GM19452 (cell line): ENCODE data around the gene EPB41L2.
A peak's percentile ranks its signal among the peaks of the same experiment; 100 is the strongest.
"Not testable (repeated sequence)": the region's sequence is repeated elsewhere in the genome, so short reads cannot be mapped to it uniquely, and the experiment has no call there.

Experiments
- ATAC-seq: cut with Tn5 transposase; IDR thresholded peaks from one replicate; pipeline ENCODE4 v1.9.1; 2021; ENCODE audit not compliant: unreplicated experiment

Gene EPB41L2

GRCh38 chr6:131063028-131063763 is at the start of gene EPB41L2:
TSS of gene EPB41L2 (minus strand) at chr6:131063245. CDS start at chr6:130956485, 106,760 bp downstream.
- ATAC-seq = peak; percentile 73

DNA sequence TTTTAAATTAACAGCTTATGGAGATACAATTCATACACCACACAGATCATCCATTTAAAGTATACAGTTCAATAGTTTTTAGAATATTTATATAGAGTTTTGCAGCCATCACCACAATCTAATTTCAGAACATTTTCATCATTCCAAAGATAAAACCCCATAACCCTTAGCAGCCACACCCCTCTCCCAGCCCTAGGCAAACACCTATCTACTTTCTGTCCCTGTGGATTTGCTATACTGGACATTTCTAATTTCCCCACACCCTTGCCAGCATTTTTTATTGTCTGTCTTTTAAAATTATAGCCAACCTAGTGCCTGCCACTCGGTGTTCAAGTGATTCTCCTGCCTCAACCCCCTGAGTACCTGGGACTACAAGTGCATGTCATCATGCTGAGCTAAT is 49.2 kb upstream of the EPB41L2 start:
- ATAC-seq = no peak

GRCh38 chr6:131107151-131107550 is 44.1 kb upstream of the EPB41L2 start:
- no peak for ATAC-seq

DNA sequence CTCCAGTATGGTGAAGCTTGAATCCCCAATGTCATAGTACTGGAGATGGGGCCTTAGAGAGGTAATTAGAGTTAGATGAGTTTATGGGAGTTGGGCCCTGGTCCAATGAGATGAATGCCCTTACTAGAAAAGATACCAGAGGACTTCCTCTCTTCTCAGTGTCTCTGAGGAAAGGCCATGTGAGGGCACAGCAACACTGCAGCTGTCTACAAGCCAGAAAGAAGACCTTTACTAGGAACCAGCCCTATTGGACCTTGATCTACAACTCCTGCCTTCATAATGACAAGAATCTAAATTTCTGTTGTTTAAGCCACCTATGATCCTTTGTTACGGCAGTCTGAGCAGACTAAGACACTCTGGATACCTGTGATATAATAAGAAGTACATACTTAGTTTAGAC is 40.9 kb upstream of the EPB41L2 start:
- ATAC-seq = no peak

DNA sequence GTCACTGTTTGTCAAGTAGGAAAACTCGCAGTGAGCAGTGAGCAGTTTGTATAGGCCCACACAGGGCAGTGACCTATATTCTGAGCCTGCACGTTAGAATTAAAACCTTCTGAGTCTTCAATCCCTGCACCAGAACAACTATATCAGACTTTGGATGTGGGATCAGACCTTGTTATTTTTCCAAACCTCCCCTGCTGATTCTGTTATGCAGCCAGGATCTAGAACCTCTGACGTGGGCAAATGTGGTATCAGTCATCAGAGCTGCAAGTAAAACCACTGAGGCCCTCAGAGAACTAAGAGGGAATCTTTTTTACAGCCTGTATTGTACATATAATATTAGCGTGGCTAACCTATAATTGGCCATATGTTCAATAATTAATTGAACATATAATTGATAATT is 40.3 kb upstream of the EPB41L2 start:
- no peak for ATAC-seq

- ATAC-seq = no peak
These were observed 39.1 kb upstream of the EPB41L2 start for GRCh38 chr6:131101911-131102680.

- no peak for ATAC-seq
These were observed 33.7 kb upstream of the EPB41L2 start for GRCh38 chr6:131096786-131097185.

- no peak for ATAC-seq
These were observed 30.3 kb upstream of the EPB41L2 start for GRCh38 chr6:131093334-131093733.

DNA sequence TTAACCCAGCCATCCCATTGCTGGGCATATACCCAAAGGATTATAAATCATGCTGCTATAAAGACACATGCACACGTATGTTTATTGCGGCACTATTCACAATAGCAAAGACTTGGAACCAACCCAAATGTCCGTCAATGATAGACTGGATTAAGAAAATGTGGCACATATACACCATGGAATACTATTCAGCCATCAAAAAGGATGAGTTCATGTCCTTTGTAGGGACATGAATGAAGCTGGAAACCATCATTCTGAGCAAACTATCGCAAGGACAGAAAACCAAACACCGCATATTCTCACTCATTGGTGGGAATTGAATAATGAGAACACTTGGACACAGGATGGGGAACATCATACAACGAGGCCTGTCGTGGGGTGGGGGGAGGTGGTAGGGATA is 28.9 kb upstream of the EPB41L2 start:
- not testable (repeated sequence) for ATAC-seq

DNA sequence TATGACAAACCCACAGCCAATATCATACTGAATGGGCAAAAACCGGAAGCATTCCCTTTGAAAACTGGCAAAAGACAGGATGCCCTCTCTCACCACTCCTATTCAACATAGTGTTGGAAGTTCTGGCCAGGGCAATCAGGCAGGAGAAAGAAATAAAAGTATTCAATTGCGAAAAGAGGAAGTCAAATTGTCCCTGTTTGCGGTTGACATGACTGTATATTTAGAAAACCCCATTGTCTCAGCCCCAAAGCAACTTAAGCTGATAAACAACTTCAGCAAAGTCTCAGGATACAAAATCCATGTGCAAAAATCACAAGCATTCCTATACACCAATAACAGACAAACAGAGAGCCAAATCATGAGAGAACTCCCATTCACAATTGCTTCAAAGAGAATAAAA is 27.3 kb upstream of the EPB41L2 start:
- ATAC-seq = not testable (repeated sequence)

DNA sequence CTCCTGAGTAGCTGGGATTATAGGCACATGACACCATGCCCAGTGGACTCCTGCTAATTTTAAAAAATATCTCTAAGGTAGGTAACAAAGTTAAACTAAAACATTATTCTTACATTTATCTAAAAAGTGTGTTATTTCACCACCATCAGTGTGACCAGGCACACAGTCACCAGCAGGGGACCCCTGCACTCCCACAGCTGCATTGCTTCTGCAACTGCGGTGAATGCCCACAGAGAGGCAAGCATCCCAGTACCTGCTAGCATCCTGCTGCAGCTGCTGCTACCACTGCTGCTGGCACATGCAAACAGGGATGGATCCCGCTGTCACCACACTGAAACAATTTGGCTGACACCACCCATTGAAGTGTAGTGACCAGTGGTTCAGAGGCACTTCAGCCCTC is 21.9 kb upstream of the EPB41L2 start:
- ATAC-seq = no peak

- no peak for ATAC-seq
These were observed 20.6 kb upstream of the EPB41L2 start for GRCh38 chr6:131083687-131084086.

- ATAC-seq = no peak
These were observed 19.3 kb upstream of the EPB41L2 start for GRCh38 chr6:131082335-131082734.

DNA sequence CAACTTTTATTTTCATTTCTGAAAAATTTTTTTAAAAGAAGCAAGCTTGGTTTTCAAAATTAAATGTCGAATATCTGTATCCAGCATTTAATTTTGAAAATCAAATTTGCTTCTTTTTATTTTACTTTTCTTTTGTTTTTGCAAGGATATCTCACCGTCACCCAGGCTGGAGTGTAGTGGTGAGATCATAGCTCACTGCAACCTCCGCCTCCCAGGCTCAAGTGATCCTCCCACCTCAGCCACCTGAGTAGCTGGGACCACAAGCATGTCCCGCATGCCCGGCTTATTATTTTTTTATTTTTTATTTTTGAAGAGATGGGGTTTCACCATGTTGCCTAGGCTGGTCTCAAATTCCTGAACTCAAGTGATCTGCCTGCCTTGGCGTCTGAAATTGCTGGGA is 17.0 kb upstream of the EPB41L2 start:
- no peak for ATAC-seq

- ATAC-seq = no peak
These were observed 10.5 kb upstream of the EPB41L2 start for GRCh38 chr6:131073577-131073976.

GRCh38 chr6:131070061-131070460 is 7.0 kb upstream of the EPB41L2 start:
- no peak for ATAC-seq

GRCh38 chr6:131068165-131068564 is 5.1 kb upstream of the EPB41L2 start:
- no peak for ATAC-seq

GRCh38 chr6:131067521-131067920 is 4.5 kb upstream of the EPB41L2 start:
- no peak for ATAC-seq

DNA sequence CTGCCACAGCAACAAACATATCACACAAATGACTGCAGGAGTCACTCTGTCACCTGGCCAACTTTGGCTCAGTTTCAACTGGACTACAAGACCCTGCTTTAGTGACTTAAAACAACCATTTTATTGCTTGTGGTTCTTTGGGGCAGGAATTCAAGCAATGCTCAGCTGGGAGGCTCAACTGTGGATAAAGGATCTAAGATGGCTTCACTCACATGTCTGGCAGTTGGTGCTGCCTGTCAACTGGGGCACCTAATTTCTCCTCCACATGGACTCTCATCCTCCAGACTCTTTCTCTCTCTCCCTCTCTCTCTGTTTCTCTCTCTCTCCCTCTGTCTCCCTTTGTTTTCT is 2.8 kb upstream of the EPB41L2 start:
- no peak for ATAC-seq

DNA sequence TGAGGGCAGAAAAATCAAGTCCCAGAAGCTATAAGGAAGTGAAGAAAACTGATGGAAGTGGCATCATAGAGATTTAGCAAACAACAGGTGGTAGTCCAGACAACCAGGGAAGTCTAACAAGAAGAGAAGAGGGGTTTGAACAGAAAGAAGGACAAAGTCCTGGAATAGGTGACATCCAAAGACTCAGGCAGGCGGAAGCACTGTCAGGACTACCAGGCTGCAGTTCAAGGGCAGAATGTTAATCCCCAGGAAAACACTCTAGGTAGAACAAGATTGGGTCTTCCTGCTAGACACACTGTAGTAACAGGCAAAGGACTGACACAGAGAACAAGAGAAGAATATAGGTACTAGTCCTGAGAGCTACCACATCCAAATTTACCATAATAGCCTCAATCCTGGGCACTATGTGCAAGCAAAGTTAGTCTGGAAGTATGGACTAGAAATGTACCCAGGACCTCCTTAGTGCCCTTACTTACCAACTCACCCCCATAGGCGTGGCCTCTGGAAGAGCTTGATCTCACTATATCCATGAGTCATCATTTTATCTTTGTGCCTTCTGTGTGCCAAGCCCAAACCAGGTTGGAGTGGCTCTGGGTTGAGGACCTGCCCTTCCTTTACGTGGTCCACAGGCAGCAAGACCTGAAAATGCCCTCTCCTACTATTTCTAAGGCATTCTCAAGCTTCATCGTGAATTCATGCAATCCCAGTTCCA is 2.2 kb upstream of the EPB41L2 start:
- no peak for ATAC-seq

DNA sequence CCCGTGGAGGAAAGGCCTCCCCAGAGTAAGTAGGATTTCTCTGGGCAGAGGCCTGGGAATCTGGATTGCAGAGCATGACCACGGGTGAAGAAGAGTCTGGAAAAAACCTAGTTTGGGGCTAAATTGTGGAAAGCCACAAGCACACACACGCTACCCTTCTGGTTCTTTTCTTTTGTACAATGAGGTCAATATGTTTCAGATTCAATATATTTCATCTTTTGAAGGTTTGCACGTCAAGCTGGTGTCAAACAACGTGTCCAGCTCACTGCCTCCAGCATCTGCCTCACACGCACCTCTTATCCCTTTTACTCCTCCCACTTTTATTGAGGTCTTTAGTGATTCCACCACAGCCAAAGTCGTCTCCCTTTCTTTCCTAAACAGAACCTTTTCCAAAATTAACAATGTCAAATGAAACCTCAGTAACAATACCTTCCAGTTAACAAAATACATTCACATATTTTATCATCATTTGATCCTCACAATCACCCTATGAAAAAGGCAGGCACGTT is 773 bp upstream of the EPB41L2 start:
- ATAC-seq = no peak
